Uterus (tissue), 4 donors: ENCODE data around the gene BMERB1. TPM values are rescaled to one million over a fixed set of nuclear protein-coding genes. Genes with fewer than 3 reads are reported as not detected.

Source experiments
- DNase-seq, 2 donors: peaks; one replicate each; pipeline ENCODE4 v3.0.0-alpha.2; 2019 to 2020
- H3K27ac ChIP-seq, 2 donors: fragments of 200-600 bp; sonication (generic); 1 replicate in 1 of 2; 2 replicates in 1 of 2; pipeline ENCODE4 v1.5.1; 2016 to 2018
- H3K27me3 ChIP-seq, 2 donors: fragments of 200-600 bp; sonication (generic); one replicate each; pipeline ENCODE4 v1.5.1; 2018 to 2019; ENCODE audit warnings: control low read depth in 1 of 2
- H3K36me3 ChIP-seq, 2 donors: fragments of 200-600 bp; sonication (generic); one replicate each; pipeline ENCODE4 v1.5.1; 2019; ENCODE audit warnings: control low read depth in 1 of 2
- H3K4me1 ChIP-seq, 2 donors: fragments of 200-600 bp; sonication (generic); one replicate each; pipeline ENCODE4 v1.5.1; 2018 to 2019; ENCODE audit warnings: control low read depth in 1 of 2
- H3K4me3 ChIP-seq, 2 donors: fragments of 200-600 bp; sonication (generic); 1 replicate in 1 of 2; 2 replicates in 1 of 2; pipeline ENCODE4 v1.5.1; 2018 to 2019; ENCODE audit warnings: mild to moderate bottlenecking in 1 of 2
- H3K9me3 ChIP-seq, 2 donors: fragments of 200-600 bp; sonication (generic); one replicate each; pipeline ENCODE4 v1.5.1; 2019; ENCODE audit warnings: control low read depth in 1 of 2
- CTCF ChIP-seq, 4 experiments: fragments of 200-600 bp in 2 of 4; fragments of 450-650 bp in 2 of 4; sonication (generic) in 2 of 4; IDR thresholded peaks; one replicate each; pipeline ENCODE4 v1.5.1; 2016 to 2019; ENCODE audit warnings: antibody characterized with exemption in 4 of 4, mild to moderate bottlenecking in 2 of 4, moderate library complexity in 1 of 4
- POLR2A ChIP-seq, 2 donors: fragments of 450-650 bp; IDR thresholded peaks; one replicate each; pipeline ENCODE4 v1.6.1; 2016; ENCODE audit warnings: antibody characterized with exemption in 2 of 2, mild to moderate bottlenecking in 1 of 2, moderate library complexity in 1 of 2
- intact Hi-C: fragments of 100-400 bp; cut with DNase I; formaldehyde crosslinking; loops from one replicate; pipeline ENCODE4 v1.15.1; 2023; ENCODE audit warnings: low total_unique reads
- total RNA-seq, 4 donors: library from RNA; depleted of rRNA in 3 of 4; stranded (reverse); fragments of >200 nt in 3 of 4; gene quantifications; one replicate each; pipeline versions ENCODE4 v1.1.0 to v1.2.4, GENCODE V29; 2014 to 2023
- donor health status: DM: yes; HTN: yes; CAD: no.

Gene BMERB1
- total RNA-seq, 4 donors from 2014 or later: 12.8 to 98.9 (median 39.2) TPM

DNA sequence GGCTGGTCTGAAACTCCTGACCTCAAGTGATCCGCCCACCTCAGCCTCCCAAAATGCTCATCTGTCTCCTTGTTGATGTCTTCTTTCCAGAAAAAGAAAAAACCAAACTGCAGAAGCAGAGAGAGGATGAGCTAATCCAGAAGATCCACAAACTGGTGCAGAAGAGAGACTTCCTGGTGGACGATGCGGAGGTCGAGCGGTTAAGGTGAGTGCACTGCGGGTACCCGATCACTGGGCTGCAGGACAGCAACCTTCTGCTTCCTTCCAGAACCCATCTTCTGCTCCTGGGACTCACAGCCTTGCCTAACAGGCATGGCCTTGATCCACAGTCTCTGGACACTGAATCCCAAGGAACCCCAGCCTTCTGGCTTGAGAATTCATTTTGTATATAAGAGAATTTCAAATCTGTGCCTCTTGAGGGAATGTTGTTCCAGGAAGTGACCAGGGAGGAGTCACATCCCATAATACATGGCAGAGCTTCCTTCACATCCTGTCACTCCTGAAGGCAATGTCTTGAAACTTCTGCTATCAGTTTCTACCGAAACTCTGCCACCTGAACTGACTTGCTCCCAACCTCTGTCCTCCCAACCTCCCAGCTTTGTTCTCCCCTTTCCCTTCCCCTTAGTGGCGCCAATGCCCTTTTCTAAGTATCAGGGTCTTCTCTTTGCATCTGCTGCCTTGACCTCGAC, 146.9 kb downstream of the BMERB1 start:
- H3K4me1 ChIP-seq: no peaks in the 10 kb centered on the region
- peaks cover 0 to 14% of the 10 kb centered on the region in 2 donors for H3K9me3 ChIP-seq
- TF ChIP-seq CTCF (IDR thresholded peaks at IDR 0.05) (no peak), POLR2A (IDR thresholded peaks at IDR 0.05) (no peak)
- no peaks in the 10 kb centered on the region for H3K36me3 ChIP-seq
- no peaks in the 10 kb centered on the region for H3K27me3 ChIP-seq
- no peak for DNase-seq
- peak overlapping the region in 1 of 2 donors; percentile 42 for H3K27ac ChIP-seq
- intact Hi-C loops: no loop called here
- no peak overlapping the region for H3K4me3 ChIP-seq

- DNase-seq: no peak
- Histone ChIP-seq H3K27ac (no peak overlapping the region), H3K4me1 (no peaks in the 10 kb centered on the region), H3K9me3 (peaks cover 0 to 18% of the 10 kb centered on the region in 2 donors), H3K27me3 (no peaks in the 10 kb centered on the region), H3K4me3 (no peak overlapping the region), H3K36me3 (no peaks in the 10 kb centered on the region)
- TF ChIP-seq POLR2A (IDR thresholded peaks at IDR 0.05) (no peak), CTCF (IDR thresholded peaks at IDR 0.05) (no peak)
- intact Hi-C loops: no loop called here
These were observed 149.1 kb downstream of the BMERB1 start for GRCh38 chr16:15583526-15583925.

DNA sequence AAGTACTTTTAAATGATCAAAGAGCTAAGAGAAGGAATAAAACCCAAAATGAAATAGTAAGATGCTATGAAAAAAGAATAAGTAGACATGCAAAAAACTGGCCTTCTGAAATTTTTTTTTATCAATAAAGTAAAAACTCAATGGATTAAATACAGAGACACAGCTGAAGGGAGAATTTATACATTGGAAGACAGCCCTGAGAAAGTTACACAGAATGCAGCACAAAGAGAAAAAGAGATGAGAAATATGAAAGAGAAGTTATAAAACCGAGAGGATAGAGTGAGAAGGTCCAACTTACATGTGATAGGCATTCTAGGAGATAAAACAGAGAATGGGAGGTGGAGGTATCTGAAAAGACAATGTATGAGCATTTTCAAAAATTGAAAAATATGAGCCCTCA, 151.6 kb downstream of the BMERB1 start:
- Histone ChIP-seq H3K9me3 (peaks cover 0 to 18% of the 10 kb centered on the region in 2 donors), H3K4me3 (no peak overlapping the region), H3K27ac (no peak overlapping the region), H3K4me1 (no peaks in the 10 kb centered on the region), H3K36me3 (no peaks in the 10 kb centered on the region), H3K27me3 (no peaks in the 10 kb centered on the region)
- TF ChIP-seq POLR2A (IDR thresholded peaks at IDR 0.05): no peak
- no peak for TF ChIP-seq CTCF (IDR thresholded peaks at IDR 0.05)
- no peak for DNase-seq
- intact Hi-C loops: no loop called here

DNA sequence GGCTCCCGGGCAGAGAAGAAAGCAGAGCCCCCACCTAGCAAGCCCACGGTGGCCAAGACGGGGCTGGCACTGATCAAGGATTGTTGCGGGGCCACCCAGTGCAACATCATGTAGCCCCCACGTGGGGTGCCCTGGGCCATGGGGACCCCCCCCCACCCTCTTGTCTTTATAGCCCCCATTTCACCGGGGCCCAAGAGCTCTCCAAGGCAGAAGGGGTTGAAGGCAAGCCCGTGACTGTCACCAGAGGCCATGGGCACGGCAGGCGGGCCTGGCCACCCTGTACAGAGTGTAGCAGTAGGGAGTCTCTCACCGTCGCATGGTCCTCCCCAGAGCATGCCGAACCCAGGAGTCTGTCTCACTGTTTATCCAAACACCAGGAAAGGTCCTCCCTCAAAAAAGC, 152.3 kb downstream of the BMERB1 start:
- intact Hi-C loops: no loop called here
- TF ChIP-seq CTCF (IDR thresholded peaks at IDR 0.05) (no peak), POLR2A (IDR thresholded peaks at IDR 0.05) (no peak)
- Histone ChIP-seq H3K36me3 (no peaks in the 10 kb centered on the region), H3K9me3 (peaks cover 0 to 18% of the 10 kb centered on the region in 2 donors), H3K4me1 (no peaks in the 10 kb centered on the region), H3K4me3 (no peak overlapping the region), H3K27ac (no peak overlapping the region), H3K27me3 (no peaks in the 10 kb centered on the region)
- no peak for DNase-seq

DNA sequence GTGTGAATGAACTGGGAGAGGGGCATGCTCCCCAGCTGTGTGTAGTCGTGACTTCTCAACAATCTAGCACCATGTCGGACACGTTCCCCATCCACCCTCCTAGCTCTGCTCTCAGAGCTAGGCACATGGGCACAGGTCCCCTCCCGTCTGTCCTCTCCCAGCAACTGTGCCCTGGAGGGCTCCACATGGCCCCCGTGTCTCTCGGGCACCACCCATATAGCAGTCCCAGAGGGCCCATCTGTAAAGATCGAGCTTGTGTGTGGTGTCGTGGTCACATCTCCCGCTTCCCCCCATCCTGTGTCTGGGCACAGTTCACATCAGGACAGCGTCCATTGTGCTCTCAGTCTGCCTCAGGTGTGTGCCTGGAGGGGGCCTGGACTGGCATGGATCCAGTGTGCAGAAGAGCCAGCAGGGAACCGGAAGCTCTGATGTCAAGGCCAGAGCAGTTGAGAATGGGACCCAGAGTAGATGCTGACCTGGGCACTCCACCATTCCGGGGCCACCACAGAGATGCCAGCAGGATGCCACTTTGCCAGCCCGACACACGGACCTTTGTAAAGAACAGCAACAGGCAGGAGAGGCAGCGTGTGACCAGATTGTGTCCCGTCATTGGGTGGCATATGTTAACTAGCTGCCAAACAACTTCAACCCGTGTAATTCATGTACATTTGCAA, 152.9 kb downstream of the BMERB1 start:
- TF ChIP-seq POLR2A (IDR thresholded peaks at IDR 0.05) (no peak), CTCF (IDR thresholded peaks at IDR 0.05) (no peak)
- Histone ChIP-seq H3K27me3 (no peaks in the 10 kb centered on the region), H3K4me3 (no peak overlapping the region), H3K9me3 (peaks cover 0 to 18% of the 10 kb centered on the region in 2 donors), H3K4me1 (no peaks in the 10 kb centered on the region), H3K36me3 (no peaks in the 10 kb centered on the region), H3K27ac (no peak overlapping the region)
- no peak for DNase-seq
- intact Hi-C loops: no loop called here
